MM.1S (cell line): Measurements from ENCODE around the gene LPCAT2.

Experiments used
- CTCF ChIP-seq: fragments of 300-600 bp; sonication (generic); IDR thresholded peaks from 2 replicates; pipeline ENCODE4 v1.5.1; 2016; ENCODE audit warnings: antibody characterized with exemption, low read length, mixed read lengths
- EZH2 ChIP-seq: fragments of 300-600 bp; sonication (generic); optimal IDR thresholded peaks from 2 replicates; pipeline ENCODE3; 2017; ENCODE audit warnings: low read depth, mild to moderate bottlenecking, antibody characterized with exemption, low read length, mixed read lengths
- EZH2phosphoT487 ChIP-seq: fragments of 300-600 bp; sonication (generic); IDR thresholded peaks from 2 replicates; pipeline ENCODE4 v1.6.1; 2018; ENCODE audit warnings: antibody characterized with exemption, low read length

GRCh38 chr16:55496509-55497145 lies 12.2 kb upstream of the LPCAT2 start:
- TF ChIP-seq CTCF (no peak), EZH2 (no peak), EZH2phosphoT487 (no peak)
